IMR-90 (cell line): ENCODE results near the gene PPP3CA. TPM values are rescaled to one million over a fixed set of nuclear protein-coding genes. Genes with fewer than 3 reads are reported as not detected.

ENCODE experiments used
- ATAC-seq: fragments of 200-7000 bp; cut with Tn5 transposase; 2 replicates; pipeline ENCODE4 v1.9.1; 2020; ENCODE audit warnings: low read depth, mild to moderate bottlenecking, moderate library complexity
- BruUV-seq: library from RNA; stranded (reverse); fragments of 400-500 nt; replicated peaks from 2 replicates; lab custom pipeline; 2021; lab: Mats Ljungman, UMichigan
- CTCF ChIA-PET: fragments of 300-600 bp; formaldehyde crosslinking; extraction: SDS; loops from one replicate; lab custom pipeline; 2021; ENCODE audit warnings: antibody characterized with exemption; lab: Yijun Ruan, JAX
- POLR2A ChIA-PET: fragments of 300-600 bp; sonication (Branson Sonifier 250); formaldehyde crosslinking; loops from one replicate; lab custom pipeline; 2022; ENCODE audit warnings: antibody characterized with exemption; ENCODE audit not compliant: unreplicated experiment; lab: Charles Lee
- DNase-seq: peaks from one replicate; pipeline ENCODE4 v3.0.0; 2013
- H2AFZ ChIP-seq: replicated peaks from 2 replicates; pipeline ENCODE3; 2013; ENCODE audit warnings: low read length, mild to moderate bottlenecking; ENCODE audit not compliant: poor library complexity
- H2AK5ac ChIP-seq: 2 replicates; pipeline ENCODE4 v1.6.1; 2013; ENCODE audit warnings: low read depth, low read length, inconsistent platforms
- H2AK9ac ChIP-seq: replicated peaks from 2 replicates; pipeline ENCODE3; 2013; ENCODE audit warnings: mild to moderate bottlenecking, low read depth, low read length, moderate library complexity; ENCODE audit not compliant: poor library complexity
- H2BK120ac ChIP-seq: 2 replicates; pipeline ENCODE4 v1.6.1; 2013; ENCODE audit warnings: low read depth, low read length, inconsistent platforms
- H2BK15ac ChIP-seq: 3 replicates; pipeline ENCODE4 v1.6.1; 2013; ENCODE audit warnings: low read depth, low read length, inconsistent platforms
- H2BK20ac ChIP-seq: 2 replicates; pipeline ENCODE4 v1.6.1; 2013; ENCODE audit warnings: low read depth, mild to moderate bottlenecking, inconsistent platforms, low read length, moderate library complexity
- H2BK5ac ChIP-seq: 2 replicates; pipeline ENCODE4 v1.6.1; 2013; ENCODE audit warnings: mild to moderate bottlenecking, low read depth, low read length, inconsistent platforms; ENCODE audit not compliant: poor library complexity, severe bottlenecking
- H3K14ac ChIP-seq: replicated peaks from 2 replicates; pipeline ENCODE4 v1.6.1; 2013; ENCODE audit warnings: low read depth, low read length, inconsistent platforms
- H3K18ac ChIP-seq: 2 replicates; pipeline ENCODE4 v1.6.1; 2013; ENCODE audit warnings: low read depth, low read length, control low read depth
- H3K23ac ChIP-seq: 2 replicates; pipeline ENCODE4 v1.6.1; 2013; ENCODE audit warnings: low read depth, low read length, inconsistent platforms
- H3K27ac ChIP-seq: 2 replicates; pipeline ENCODE4 v1.5.1; 2013; ENCODE audit warnings: mild to moderate bottlenecking, control low read depth, low read length; ENCODE audit not compliant: insufficient read depth
- H3K27me3 ChIP-seq: 2 replicates; pipeline ENCODE4 v1.6.1; 2013; ENCODE audit warnings: low read length; ENCODE audit not compliant: control insufficient read depth, insufficient read depth
- H3K36me3 ChIP-seq: 2 replicates; pipeline ENCODE4 v1.6.1; 2013; ENCODE audit warnings: low read length, mixed read lengths; ENCODE audit not compliant: control insufficient read depth, insufficient read depth
- H3K4ac ChIP-seq: 2 replicates; pipeline ENCODE4 v1.6.1; 2013; ENCODE audit warnings: low read depth, low read length, inconsistent platforms
- H3K4me1 ChIP-seq: 2 replicates; pipeline ENCODE4 v1.6.1; 2013; ENCODE audit warnings: low read length, mixed read lengths; ENCODE audit not compliant: control insufficient read depth, insufficient read depth
- H3K4me2 ChIP-seq: 2 replicates; pipeline ENCODE4 v1.6.1; 2013; ENCODE audit warnings: low read depth, mild to moderate bottlenecking, control low read depth, low read length, moderate library complexity
- H3K4me3 ChIP-seq: 2 replicates; pipeline ENCODE4 v1.5.1; 2013; ENCODE audit warnings: low read depth, mild to moderate bottlenecking, control low read depth, low read length, moderate library complexity; ENCODE audit not compliant: insufficient read depth
- H3K56ac ChIP-seq: 2 replicates; pipeline ENCODE4 v1.6.1; 2013; ENCODE audit warnings: low read length, inconsistent platforms; ENCODE audit not compliant: insufficient read depth; ENCODE audit errors: extremely low read depth
- H3K79me1 ChIP-seq, 2 experiments: 2 replicates each; pipeline ENCODE4 v1.6.1; 2013; ENCODE audit warnings: low read length in 2 of 2, inconsistent platforms in 1 of 2, low read depth in 1 of 2
- H3K9ac ChIP-seq: 2 replicates; pipeline ENCODE4 v1.6.1; 2013; ENCODE audit warnings: low read depth, low read length, control low read depth
- H3K9me1 ChIP-seq: 2 replicates; pipeline ENCODE4 v1.6.1; 2013; ENCODE audit warnings: low read length, inconsistent platforms; ENCODE audit not compliant: insufficient read depth
- H3K9me3 ChIP-seq: 2 replicates; pipeline ENCODE4 v1.6.1; 2013; ENCODE audit warnings: low read length; ENCODE audit not compliant: control insufficient read depth, insufficient read depth
- H4K20me1 ChIP-seq: 2 replicates; pipeline ENCODE4 v1.6.1; 2013; ENCODE audit warnings: low read length, inconsistent platforms; ENCODE audit not compliant: insufficient read depth
- H4K5ac ChIP-seq: 2 replicates; pipeline ENCODE4 v1.6.1; 2013; ENCODE audit warnings: mild to moderate bottlenecking, low read depth, low read length, control low read depth
- H4K8ac ChIP-seq, 2 experiments: 2 replicates each; pipeline ENCODE4 v1.6.1; 2013; ENCODE audit warnings: low read depth in 2 of 2, low read length in 2 of 2, control low read depth in 1 of 2, inconsistent platforms in 1 of 2
- H4K91ac ChIP-seq: 2 replicates; pipeline ENCODE4 v1.6.1; 2013; ENCODE audit warnings: low read depth, low read length, inconsistent platforms; ENCODE audit not compliant: insufficient read depth
- CEBPB ChIP-seq: IDR thresholded peaks from 2 replicates; pipeline ENCODE4 v1.6.1; 2012; ENCODE audit warnings: low read depth, low read length, improper control_type of control experiment
- MAZ ChIP-seq: IDR thresholded peaks from 2 replicates; pipeline ENCODE4 v1.6.1; 2012; ENCODE audit warnings: low read depth, mild to moderate bottlenecking, low read length, improper control_type of control experiment, moderate library complexity, borderline replicate concordance
- RAD21 ChIP-seq: IDR thresholded peaks from 2 replicates; pipeline ENCODE4 v1.6.1; 2012; ENCODE audit warnings: low read length, improper control_type of control experiment
- RCOR1 ChIP-seq: IDR thresholded peaks from 2 replicates; pipeline ENCODE4 v1.6.1; 2012; ENCODE audit warnings: mild to moderate bottlenecking, low read length, improper control_type of control experiment; ENCODE audit not compliant: insufficient replicate concordance
- RFX5 ChIP-seq: IDR thresholded peaks from 2 replicates; pipeline ENCODE4 v1.8.0; 2012; ENCODE audit warnings: low read depth, mild to moderate bottlenecking, low read length, moderate library complexity
- WGBS, 2 experiments: methylation state at CpG; one replicate each; pipeline versions ENCODE4 v1.1.5 to v1.1.7; 2013; ENCODE audit warnings: missing lambda C conversion rate in 2 of 2; ENCODE audit not compliant: insufficient read length in 1 of 2; ENCODE audit errors: extremely low coverage in 2 of 2; 5-methylcytosine and 5-hydroxymethylcytosine counted together
- dilution Hi-C: fragments of 300-500 bp; cut with HindIII; formaldehyde crosslinking; loops from one replicate; pipeline ENCODE4 v1.14.3; 2018; ENCODE audit warnings: low sequenced_read_pairs; ENCODE audit not compliant: unreplicated experiment
- in situ Hi-C: fragments of 300-500 bp; cut with MboI; formaldehyde crosslinking; loops from 3 replicates; pipeline ENCODE4 v1.14.3; 2019; ENCODE audit warnings: low sequenced_read_pairs, inconsistent platforms, mixed read lengths
- intact Hi-C: fragments of 100-400 bp; cut with micrococcal nuclease; formaldehyde crosslinking; loops from 2 replicates; pipeline ENCODE4 v1.10.0; 2022
- polyA plus RNA-seq, 3 experiments: library from polyadenylated mRNA; depleted of rRNA; stranded (reverse); fragments of >200 nt; gene quantifications; 2 replicates each; pipeline ENCODE4 v1.2.3, GENCODE V29; 2012; ENCODE audit warnings: low replicate concordance in 1 of 3
- total RNA-seq: library from RNA; depleted of rRNA; stranded (reverse); fragments of >200 nt; gene quantifications from 2 replicates; pipeline ENCODE4 v1.2.3, GENCODE V29; 2012

Gene PPP3CA
- total and polyA plus RNA-seq, 2 of the 4 experiments (the other 2 are of a cell fraction) = 14.5 to 48.6 TPM

DNA sequence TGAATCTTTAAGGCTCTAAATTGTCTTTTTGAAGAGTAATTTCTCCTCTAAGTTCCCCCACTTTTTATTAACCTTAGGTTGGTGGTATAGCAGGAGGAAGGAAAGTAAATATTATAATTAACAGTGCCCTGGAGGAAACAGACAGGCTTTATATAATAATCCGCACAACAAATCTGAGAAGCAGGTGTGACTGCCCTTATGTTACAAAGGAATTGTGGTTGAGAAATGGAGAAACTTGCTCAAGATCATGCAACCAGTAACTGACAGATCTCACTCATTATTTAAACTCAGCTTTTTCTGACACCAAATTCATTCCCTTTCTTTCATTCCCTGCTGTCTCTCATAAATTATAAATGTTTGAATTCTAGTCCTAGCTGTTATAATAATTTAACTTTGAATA, 282.0 kb downstream of the PPP3CA start:
- Histone ChIP-seq H3K4me3 (no peak overlapping the region), H3K27ac (no peak overlapping the region), H2BK20ac (no peak overlapping the region), H2BK120ac (no peak overlapping the region), H2AK5ac (no peak overlapping the region), H3K9me3 (no peaks in the 10 kb centered on the region), H3K4me1 (no peaks in the 10 kb centered on the region), H4K20me1 (no peaks in the 10 kb centered on the region), H3K4me2 (no peak overlapping the region), H3K56ac (no peak overlapping the region), H2BK5ac (no peak overlapping the region), H3K23ac (no peak overlapping the region), H4K5ac (no peak overlapping the region), H3K9ac (no peak overlapping the region), H4K8ac (no peak overlapping the region), H3K36me3 (peaks cover 2% of the 10 kb centered on the region; the same call in 1 of the 2 replicates), H3K14ac (no peak overlapping the region), H3K79me1 (no peaks in the 10 kb centered on the region), H2BK15ac (no peak overlapping the region), H3K4ac (no peak overlapping the region), H4K91ac (no peak overlapping the region), H2AK9ac (no peak overlapping the region), H2AFZ (no peak overlapping the region), H3K9me1 (no peaks in the 10 kb centered on the region), H3K27me3 (no peaks in the 10 kb centered on the region), H3K18ac (no peak overlapping the region)
- dilution Hi-C loops (no loop called here), in situ Hi-C loops (no loop called here), intact Hi-C loops (no loop called here)
- TF ChIP-seq RAD21 (no peak), CEBPB (no peak), RCOR1 (no peak), MAZ (no peak), RFX5 (no peak)
- no TSS peak for BruUV-seq
- WGBS, 2 experiments = no CpG with 5 or more reads among the region's 1 CpG
- POLR2A ChIA-PET = no interaction called here
- CTCF ChIA-PET = no interaction called here
- ATAC-seq (no peak), DNase-seq (no peak)
